Esophagus squamous epithelium (tissue), 4 donors: ENCODE measurements around the gene L3MBTL1.

Experiments
- POLR2A ChIP-seq, 4 donors: fragments of 450-650 bp; IDR thresholded peaks; one replicate each; pipeline ENCODE4 v1.6.1; 2017; ENCODE audit warnings: antibody characterized with exemption in 4 of 4, mild to moderate bottlenecking in 4 of 4, moderate library complexity in 3 of 4
- TF ChIP-seq, protein P1 (sequence below), 6 experiments: fragments of 450-650 bp in 4 of 6; fragments of 200-600 bp in 2 of 6; sonication (generic) in 2 of 6; IDR thresholded peaks; one replicate each; pipeline ENCODE4 v1.5.1; 2016 to 2019; ENCODE audit warnings: antibody characterized with exemption in 6 of 6, mild to moderate bottlenecking in 4 of 6, moderate library complexity in 4 of 6

DNA sequence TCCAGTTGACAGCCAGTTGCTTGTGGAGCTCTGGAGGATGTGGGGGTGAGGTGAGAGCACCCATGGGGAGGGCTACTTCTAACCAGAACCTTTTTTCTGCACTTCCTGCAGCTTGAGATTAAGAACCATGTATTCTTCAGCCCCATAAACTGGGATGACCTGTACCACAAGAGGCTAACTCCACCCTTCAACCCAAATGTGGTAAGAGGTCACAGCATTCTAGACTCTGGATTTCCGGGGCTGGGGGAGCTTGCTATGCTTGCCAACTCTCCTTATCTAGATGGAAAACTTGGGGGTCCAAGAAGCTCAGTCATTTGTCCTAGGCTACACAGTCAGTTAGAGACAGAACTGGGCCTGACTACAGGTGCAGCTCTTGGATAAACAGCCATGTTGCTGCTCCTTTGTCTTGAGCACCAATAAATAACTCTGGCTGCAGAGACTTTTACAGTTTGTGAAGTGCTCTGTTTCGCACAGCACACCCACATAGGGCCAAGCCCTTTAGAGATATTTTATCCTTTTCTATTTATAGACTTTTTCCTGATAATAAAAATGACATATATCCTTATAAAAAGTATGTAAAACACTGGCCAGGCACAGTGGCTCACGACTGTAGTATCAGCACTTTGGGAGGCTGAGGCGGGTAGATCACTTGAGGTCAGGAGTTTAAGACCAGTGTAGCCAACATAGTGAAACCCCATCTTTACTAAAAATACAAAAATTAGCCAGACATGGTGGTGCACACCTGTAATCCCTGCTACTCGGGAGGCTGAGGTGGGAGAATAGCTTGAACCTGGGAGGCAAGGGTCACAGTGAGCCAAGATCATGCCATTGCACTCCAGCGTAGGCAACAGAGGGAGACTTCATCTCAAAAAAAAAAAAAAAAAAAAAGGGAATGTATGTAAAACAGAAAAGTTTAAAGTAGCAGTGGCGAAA, 72.6 kb downstream of the L3MBTL1 start:
- TF ChIP-seq, protein P1, sequence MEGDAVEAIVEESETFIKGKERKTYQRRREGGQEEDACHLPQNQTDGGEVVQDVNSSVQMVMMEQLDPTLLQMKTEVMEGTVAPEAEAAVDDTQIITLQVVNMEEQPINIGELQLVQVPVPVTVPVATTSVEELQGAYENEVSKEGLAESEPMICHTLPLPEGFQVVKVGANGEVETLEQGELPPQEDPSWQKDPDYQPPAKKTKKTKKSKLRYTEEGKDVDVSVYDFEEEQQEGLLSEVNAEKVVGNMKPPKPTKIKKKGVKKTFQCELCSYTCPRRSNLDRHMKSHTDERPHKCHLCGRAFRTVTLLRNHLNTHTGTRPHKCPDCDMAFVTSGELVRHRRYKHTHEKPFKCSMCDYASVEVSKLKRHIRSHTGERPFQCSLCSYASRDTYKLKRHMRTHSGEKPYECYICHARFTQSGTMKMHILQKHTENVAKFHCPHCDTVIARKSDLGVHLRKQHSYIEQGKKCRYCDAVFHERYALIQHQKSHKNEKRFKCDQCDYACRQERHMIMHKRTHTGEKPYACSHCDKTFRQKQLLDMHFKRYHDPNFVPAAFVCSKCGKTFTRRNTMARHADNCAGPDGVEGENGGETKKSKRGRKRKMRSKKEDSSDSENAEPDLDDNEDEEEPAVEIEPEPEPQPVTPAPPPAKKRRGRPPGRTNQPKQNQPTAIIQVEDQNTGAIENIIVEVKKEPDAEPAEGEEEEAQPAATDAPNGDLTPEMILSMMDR (IDR thresholded peaks at IDR 0.05): no peak
- no peak for TF ChIP-seq POLR2A (IDR thresholded peaks at IDR 0.05)
